Measurements from ENCODE around the gene RAB31. TPM values are rescaled to one million over a fixed set of nuclear protein-coding genes. Genes with fewer than 3 reads are reported as not detected.
"Not testable (repeated sequence)": the region's sequence is repeated elsewhere in the genome, so short reads cannot be mapped to it uniquely, and the experiment has no call there.

Gene RAB31
- total RNA-seq, 4 donors from 2014 or later, result 108 to 181 (median 136) TPM

DNA sequence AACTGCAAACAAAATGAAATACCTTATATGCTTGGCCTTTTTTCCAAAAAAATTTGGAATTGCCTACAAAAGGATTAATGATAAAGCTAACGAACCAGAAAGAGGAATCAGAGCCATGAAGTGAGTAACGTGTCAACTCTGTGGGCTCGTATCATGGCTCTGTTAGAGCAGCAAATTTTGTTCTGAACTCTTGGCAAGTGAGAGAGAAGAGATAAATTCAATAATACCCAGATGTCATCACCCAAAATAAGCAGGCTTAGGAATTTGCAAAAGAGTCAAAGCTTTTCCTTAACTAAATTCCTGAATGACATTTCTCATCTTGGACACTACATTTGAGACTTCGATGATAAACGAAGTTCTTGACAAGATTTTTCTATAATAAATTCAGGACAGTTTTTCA, 182.1 kb downstream of the RAB31 start:
- ATAC-seq, result no peak
- Histone ChIP-seq H3K27ac (no peak overlapping the region), H3K4me1 (no peaks in the 10 kb centered on the region), H3K4me3 (no peak overlapping the region), H3K9me3 (no peaks in the 10 kb centered on the region), H3K36me3 (no peaks in the 10 kb centered on the region), H3K27me3 (no peaks in the 10 kb centered on the region)
- WGBS, 2 donors (ENCODE audit: low coverage in 1 of 2), result 41 to 81% methylated on average over 5 of the region's 5 CpGs
- TF ChIP-seq POLR2AphosphoS5 (IDR thresholded peaks at IDR 0.05), result no peak
- no peak for TF ChIP-seq EP300 (IDR thresholded peaks at IDR 0.05)
- TF ChIP-seq POLR2A (IDR thresholded peaks at IDR 0.05), result no peak
- TF ChIP-seq, protein P1, sequence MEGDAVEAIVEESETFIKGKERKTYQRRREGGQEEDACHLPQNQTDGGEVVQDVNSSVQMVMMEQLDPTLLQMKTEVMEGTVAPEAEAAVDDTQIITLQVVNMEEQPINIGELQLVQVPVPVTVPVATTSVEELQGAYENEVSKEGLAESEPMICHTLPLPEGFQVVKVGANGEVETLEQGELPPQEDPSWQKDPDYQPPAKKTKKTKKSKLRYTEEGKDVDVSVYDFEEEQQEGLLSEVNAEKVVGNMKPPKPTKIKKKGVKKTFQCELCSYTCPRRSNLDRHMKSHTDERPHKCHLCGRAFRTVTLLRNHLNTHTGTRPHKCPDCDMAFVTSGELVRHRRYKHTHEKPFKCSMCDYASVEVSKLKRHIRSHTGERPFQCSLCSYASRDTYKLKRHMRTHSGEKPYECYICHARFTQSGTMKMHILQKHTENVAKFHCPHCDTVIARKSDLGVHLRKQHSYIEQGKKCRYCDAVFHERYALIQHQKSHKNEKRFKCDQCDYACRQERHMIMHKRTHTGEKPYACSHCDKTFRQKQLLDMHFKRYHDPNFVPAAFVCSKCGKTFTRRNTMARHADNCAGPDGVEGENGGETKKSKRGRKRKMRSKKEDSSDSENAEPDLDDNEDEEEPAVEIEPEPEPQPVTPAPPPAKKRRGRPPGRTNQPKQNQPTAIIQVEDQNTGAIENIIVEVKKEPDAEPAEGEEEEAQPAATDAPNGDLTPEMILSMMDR (IDR thresholded peaks at IDR 0.05), result no peak

DNA sequence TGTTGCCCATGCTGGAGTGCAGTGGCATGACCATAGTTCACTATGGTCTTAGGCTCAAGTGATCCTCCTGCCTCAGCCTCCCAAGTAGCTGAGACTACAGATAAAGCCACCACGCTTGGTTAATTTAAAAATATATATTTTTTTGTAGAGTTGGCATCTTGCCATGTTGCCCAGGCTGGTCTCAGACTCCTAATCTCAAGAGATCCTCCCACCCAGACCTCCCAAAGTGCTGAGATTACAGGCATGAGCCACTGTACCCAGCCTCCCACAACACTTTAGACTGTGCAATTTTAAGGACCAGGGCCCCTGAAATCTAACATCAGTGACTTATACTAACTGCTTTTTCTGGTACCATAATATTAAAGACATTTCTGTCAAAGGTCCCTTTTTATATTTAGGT, 182.9 kb downstream of the RAB31 start:
- Histone ChIP-seq H3K9me3 (no peaks in the 10 kb centered on the region), H3K4me3 (no peak overlapping the region), H3K36me3 (no peaks in the 10 kb centered on the region), H3K27me3 (no peaks in the 10 kb centered on the region), H3K27ac (no peak overlapping the region), H3K4me1 (no peaks in the 10 kb centered on the region)
- TF ChIP-seq POLR2A (IDR thresholded peaks at IDR 0.05), result no peak
- TF ChIP-seq, protein P1 (IDR thresholded peaks at IDR 0.05), result no peak
- TF ChIP-seq EP300 (IDR thresholded peaks at IDR 0.05), result no peak
- no peak for TF ChIP-seq POLR2AphosphoS5 (IDR thresholded peaks at IDR 0.05)
- no peak for ATAC-seq
- whole genome bisulfite sequencing, 2 donors (ENCODE audit: low coverage in 1 of 2), result 83 to 86% methylated on average over 1 of the region's 1 CpG

- not testable (repeated sequence) for H3K27me3 ChIP-seq, H3K4me3 ChIP-seq, H3K36me3 ChIP-seq, ATAC-seq, H3K4me1 ChIP-seq, H3K9me3 ChIP-seq, H3K27ac ChIP-seq
- WGBS, 2 donors (ENCODE audit: low coverage in 1 of 2), result 42% methylated on average over 3 of the region's 4 CpGs; no CpG with 5 or more reads in 1 of the 2 donors
Observed at GRCh38 chr18:9891515-9891914, 183.4 kb downstream of the RAB31 start.

GRCh38 chr18:9894454-9895068, 186.5 kb downstream of the RAB31 start:
- no peak for TF ChIP-seq POLR2AphosphoS5 (IDR thresholded peaks at IDR 0.05)
- TF ChIP-seq, protein P1 (IDR thresholded peaks at IDR 0.05), result no peak
- TF ChIP-seq POLR2A (IDR thresholded peaks at IDR 0.05), result no peak
- no peak for TF ChIP-seq EP300 (IDR thresholded peaks at IDR 0.05)
- no peak for ATAC-seq
- Histone ChIP-seq H3K27me3 (no peaks in the 10 kb centered on the region), H3K27ac (no peak overlapping the region), H3K4me1 (no peaks in the 10 kb centered on the region), H3K4me3 (no peak overlapping the region), H3K9me3 (no peaks in the 10 kb centered on the region), H3K36me3 (no peaks in the 10 kb centered on the region)
- 99 to 100% methylated on average over 3 to 6 of the region's 6 CpGs for WGBS, 2 donors (ENCODE audit: low coverage in 1 of 2)

- Histone ChIP-seq H3K27ac (no peak overlapping the region), H3K36me3 (no peaks in the 10 kb centered on the region), H3K9me3 (no peaks in the 10 kb centered on the region), H3K4me1 (no peaks in the 10 kb centered on the region), H3K4me3 (no peak overlapping the region), H3K27me3 (no peaks in the 10 kb centered on the region)
- TF ChIP-seq, protein P1 (IDR thresholded peaks at IDR 0.05), result no peak
- TF ChIP-seq POLR2AphosphoS5 (IDR thresholded peaks at IDR 0.05) (no peak), POLR2A (IDR thresholded peaks at IDR 0.05) (no peak), EP300 (IDR thresholded peaks at IDR 0.05) (no peak)
- ATAC-seq, result no peak
- WGBS, 2 donors (ENCODE audit: low coverage in 1 of 2), result 95 to 98% methylated on average over 4 to 5 of the region's 5 CpGs
Observed at GRCh38 chr18:9897129-9897528, 189.0 kb downstream of the RAB31 start.

DNA sequence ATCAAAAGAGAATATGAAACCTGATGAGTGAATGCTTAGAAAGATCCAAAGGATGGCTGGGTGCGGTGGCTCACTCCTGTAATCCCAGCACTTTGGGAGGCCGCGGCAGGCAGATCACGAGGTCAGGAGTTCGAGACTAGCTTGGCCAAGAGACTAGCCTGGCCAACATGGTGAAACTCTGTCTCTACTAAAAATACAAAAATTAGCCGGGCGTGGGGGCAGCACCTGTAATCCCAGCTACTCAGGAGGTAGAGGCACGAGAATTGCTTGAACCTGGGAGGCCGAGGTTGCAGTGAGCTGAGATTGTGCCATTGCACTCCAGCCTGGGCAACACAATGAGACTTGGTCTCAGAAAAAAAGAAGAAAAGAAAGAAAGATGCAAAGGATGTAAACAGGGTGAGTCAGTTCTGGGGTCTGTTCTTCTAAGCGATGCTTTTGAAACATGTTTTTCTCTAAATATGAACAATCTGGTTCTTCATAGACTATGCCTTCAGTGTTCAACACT, 189.7 kb downstream of the RAB31 start:
- not testable (repeated sequence) for ATAC-seq, H3K4me3 ChIP-seq, H3K27ac ChIP-seq, H3K4me1 ChIP-seq, H3K9me3 ChIP-seq, H3K27me3 ChIP-seq, H3K36me3 ChIP-seq
- 87 to 95% methylated on average over 7 to 10 of the region's 10 CpGs for WGBS, 2 donors (ENCODE audit: low coverage in 1 of 2)
